Esophagus squamous epithelium (tissue), 5 donors: ENCODE results near the gene RALGPS2. TPM values are rescaled to one million over a fixed set of nuclear protein-coding genes. Genes with fewer than 3 reads are reported as not detected.

Experiments used
- DNase-seq: peaks from one replicate; lab custom pipeline; 2025; lab: John Stamatoyannopoulos, UW
- H3K27ac ChIP-seq, 4 donors: fragments of 200-600 bp; sonication (generic); one replicate each; pipeline ENCODE4 v1.5.1; 2016 to 2019; ENCODE audit warnings: mild to moderate bottlenecking in 1 of 4
- H3K27me3 ChIP-seq, 4 donors: fragments of 200-600 bp; sonication (generic); 1 replicate in 3 of 4; 2 replicates in 1 of 4; pipeline versions ENCODE4 v1.5.1 to v1.6.0; 2017 to 2021; ENCODE audit warnings: antibody characterized with exemption in 1 of 4
- H3K36me3 ChIP-seq, 3 donors: fragments of 200-600 bp; sonication (generic); one replicate each; pipeline ENCODE4 v1.5.1; 2016 to 2019
- H3K4me1 ChIP-seq, 3 donors: fragments of 200-600 bp; sonication (generic); one replicate each; pipeline ENCODE4 v1.5.1; 2017 to 2019
- H3K4me3 ChIP-seq, 4 donors: fragments of 200-600 bp; sonication (generic); 1 replicate in 3 of 4; 2 replicates in 1 of 4; pipeline ENCODE4 v1.5.1; 2016 to 2019; ENCODE audit warnings: mild to moderate bottlenecking in 2 of 4, moderate library complexity in 1 of 4
- H3K9me3 ChIP-seq, 3 donors: fragments of 200-600 bp; sonication (generic); one replicate each; pipeline ENCODE4 v1.5.1; 2016 to 2019
- CTCF ChIP-seq, 6 experiments: fragments of 450-650 bp in 4 of 6; fragments of 200-600 bp in 2 of 6; sonication (generic) in 2 of 6; IDR thresholded peaks; one replicate each; pipeline ENCODE4 v1.5.1; 2016 to 2019; ENCODE audit warnings: antibody characterized with exemption in 6 of 6, mild to moderate bottlenecking in 4 of 6, moderate library complexity in 4 of 6
- POLR2A ChIP-seq, 4 donors: fragments of 450-650 bp; IDR thresholded peaks; one replicate each; pipeline ENCODE4 v1.6.1; 2017; ENCODE audit warnings: antibody characterized with exemption in 4 of 4, mild to moderate bottlenecking in 4 of 4, moderate library complexity in 3 of 4
- WGBS, 2 donors: methylation state at CpG; one replicate each; pipeline ENCODE4 v1.1.5; 2018; 5-methylcytosine and 5-hydroxymethylcytosine counted together
- intact Hi-C: fragments of 100-400 bp; cut with DNase I; formaldehyde crosslinking; loops from one replicate; pipeline ENCODE4 v1.15.0; 2022
- total RNA-seq, 4 donors: library from RNA; depleted of rRNA; stranded (reverse); fragments of >200 nt; gene quantifications; one replicate each; pipeline ENCODE4 v1.1.0, GENCODE V29; 2016
- donor health status: DM: yes; HTN: yes; CAD: no.

RALGPS2 gene
- total RNA-seq, 4 donors from 2014 or later: 24.2 to 35.2 (median 26.9) TPM

- no peak overlapping the region for H3K27ac ChIP-seq
- no peaks in the 10 kb centered on the region for H3K27me3 ChIP-seq
- TF ChIP-seq CTCF (IDR thresholded peaks at IDR 0.05) (no peak), POLR2A (IDR thresholded peaks at IDR 0.05) (no peak)
- intact Hi-C loops: loop anchor here (5.0 kb wide), 1 partner anchor 34 kb away; no protein-coding TSS in a partner anchor
- H3K4me1 ChIP-seq: peaks cover 0 to 6% (median 0%) of the 10 kb centered on the region in 3 donors
- WGBS, 2 donors: 63 to 71% methylated on average over 9 to 10 of the region's 10 CpGs
- H3K36me3 ChIP-seq: no peaks in the 10 kb centered on the region
- no peak overlapping the region for H3K4me3 ChIP-seq
- DNase-seq: no peak
- peaks cover 0 to 12% (median 4%) of the 10 kb centered on the region in 3 donors for H3K9me3 ChIP-seq
Measured at GRCh38 chr1:178962853-178963711, 238.0 kb downstream of the RALGPS2 start.

GRCh38 chr1:178964469-178965330, 239.7 kb downstream of the RALGPS2 start:
- Histone ChIP-seq H3K9me3 (peaks cover 0 to 12% (median 4%) of the 10 kb centered on the region in 3 donors), H3K27me3 (no peaks in the 10 kb centered on the region), H3K27ac (no peak overlapping the region), H3K36me3 (no peaks in the 10 kb centered on the region), H3K4me3 (no peak overlapping the region), H3K4me1 (peaks cover 0 to 6% (median 0%) of the 10 kb centered on the region in 3 donors)
- TF ChIP-seq CTCF (IDR thresholded peaks at IDR 0.05): no peak
- no peak for TF ChIP-seq POLR2A (IDR thresholded peaks at IDR 0.05)
- intact Hi-C loops: loop anchor here (5.0 kb wide), 1 partner anchor 33 kb away; no protein-coding TSS in a partner anchor
- 84 to 85% methylated on average over 8 of the region's 8 CpGs for WGBS, 2 donors
- DNase-seq: no peak

DNA sequence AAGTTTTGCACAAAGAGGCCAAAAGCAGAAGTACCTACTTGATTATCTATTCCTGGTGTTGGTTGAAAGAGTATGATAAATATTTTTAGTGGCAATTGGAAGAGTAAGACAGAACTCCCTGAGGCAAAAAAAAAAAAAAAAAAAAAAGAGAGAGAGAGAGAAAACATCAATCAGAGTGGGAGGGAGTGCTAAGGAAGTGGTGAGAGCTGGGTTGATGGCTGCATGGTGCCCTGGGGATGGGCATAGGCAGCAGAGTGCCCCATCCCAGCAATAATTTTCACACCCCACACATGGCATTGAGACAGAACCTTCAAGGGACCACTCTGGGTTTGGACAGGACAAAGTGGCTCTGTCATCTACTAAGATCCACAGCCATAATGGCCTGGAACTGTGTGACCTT, 241.3 kb downstream of the RALGPS2 start:
- Histone ChIP-seq H3K27me3 (no peaks in the 10 kb centered on the region), H3K4me3 (no peak overlapping the region), H3K4me1 (peaks cover 0 to 6% (median 0%) of the 10 kb centered on the region in 3 donors), H3K36me3 (no peaks in the 10 kb centered on the region), H3K9me3 (peaks cover 0 to 12% (median 4%) of the 10 kb centered on the region in 3 donors), H3K27ac (no peak overlapping the region)
- intact Hi-C loops: no loop called here
- TF ChIP-seq POLR2A (IDR thresholded peaks at IDR 0.05) (no peak), CTCF (IDR thresholded peaks at IDR 0.05) (no peak)
- DNase-seq: no peak

- DNase-seq: no peak
- intact Hi-C loops: no loop called here
- H3K27me3 ChIP-seq: no peaks in the 10 kb centered on the region
- H3K9me3 ChIP-seq: peaks cover 0 to 7% (median 4%) of the 10 kb centered on the region in 3 donors
- WGBS, 2 donors: 86 to 87% methylated on average over 6 to 7 of the region's 9 CpGs
- H3K36me3 ChIP-seq: no peaks in the 10 kb centered on the region
- no peak overlapping the region for H3K4me3 ChIP-seq
- H3K27ac ChIP-seq: no peak overlapping the region
- no peak for TF ChIP-seq CTCF (IDR thresholded peaks at IDR 0.05)
- no peak for TF ChIP-seq POLR2A (IDR thresholded peaks at IDR 0.05)
- no peaks in the 10 kb centered on the region for H3K4me1 ChIP-seq
Measured at GRCh38 chr1:178969226-178969987, 244.4 kb downstream of the RALGPS2 start.
